Upper lobe of right lung (tissue), 1 donor: ENCODE measurements around the gene SYT17. TPM values are rescaled to one million over a fixed set of nuclear protein-coding genes. Genes with fewer than 3 reads are reported as not detected.

Experiments
- ATAC-seq: fragments of 200-7000 bp; cut with Tn5 transposase; one replicate; pipeline ENCODE4 v1.9.1; 2020; ENCODE audit warnings: mild to moderate bottlenecking, moderate library complexity
- DNase-seq: peaks from one replicate; pipeline ENCODE4 v3.0.0-alpha.2; 2020
- H3K27ac ChIP-seq: fragments of 200-600 bp; one replicate; pipeline ENCODE4 v1.8.0; 2022
- H3K27me3 ChIP-seq: fragments of 200-600 bp; one replicate; pipeline ENCODE4 v1.8.0; 2022; ENCODE audit warnings: mild to moderate bottlenecking
- H3K36me3 ChIP-seq: fragments of 200-600 bp; one replicate; pipeline ENCODE4 v1.8.0; 2022
- H3K4me1 ChIP-seq: fragments of 200-600 bp; one replicate; pipeline ENCODE4 v1.8.0; 2022
- H3K4me3 ChIP-seq: fragments of 200-600 bp; one replicate; pipeline ENCODE4 v1.8.0; 2022; ENCODE audit warnings: mild to moderate bottlenecking
- H3K9me3 ChIP-seq: fragments of 200-600 bp; one replicate; pipeline ENCODE4 v1.8.0; 2022
- intact Hi-C: fragments of 100-400 bp; cut with DNase I; formaldehyde crosslinking; loops from one replicate; pipeline ENCODE4 v1.11.0; 2022
- total RNA-seq: library from RNA; stranded (reverse); fragmentation: NEBNext Ultra II Directional; extraction: Animal tissue kit (Norgen Biotek cat#: 25700); gene quantifications from one replicate; pipeline ENCODE4 v1.2.1, GENCODE V29; 2021
- TF ChIP-seq, protein P1 (sequence below): fragments of 200-600 bp; IDR thresholded peaks from one replicate; pipeline ENCODE4 v1.8.0; 2022; ENCODE audit warnings: antibody characterized with exemption
- donor health status: DM: no; HTN: yes; CAD: no; lungs with severe emphysema.

The SYT17 gene
- total RNA-seq, 1 donor from 2014 or later = 13.7 TPM

DNA sequence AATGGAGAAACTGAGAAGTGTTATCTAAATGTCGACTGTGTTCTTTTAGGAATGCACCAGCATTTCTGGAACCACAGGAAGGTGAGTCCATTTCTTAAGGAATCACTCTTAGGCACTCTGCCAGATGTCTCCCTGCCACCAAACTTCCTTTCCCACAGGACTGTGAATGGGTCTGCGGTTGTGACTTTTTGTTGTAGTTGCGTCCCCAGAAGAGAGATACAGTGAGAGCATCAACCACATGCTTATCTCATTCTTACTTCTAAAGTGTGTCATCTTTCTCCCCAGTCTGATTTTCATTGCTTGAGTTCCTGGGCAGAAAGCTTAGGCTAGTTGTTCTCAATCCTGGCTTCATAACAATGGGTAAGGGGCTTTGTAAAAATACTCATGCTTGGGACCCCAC, 40.8 kb upstream of the SYT17 start:
- Histone ChIP-seq H3K4me3 (no peak overlapping the region), H3K27me3 (no peaks in the 10 kb centered on the region), H3K4me1 (peaks cover 35% of the 10 kb centered on the region), H3K36me3 (no peaks in the 10 kb centered on the region), H3K27ac (no peak overlapping the region), H3K9me3 (no peaks in the 10 kb centered on the region)
- DNase-seq = no peak
- no peak for ATAC-seq
- TF ChIP-seq, protein P1, sequence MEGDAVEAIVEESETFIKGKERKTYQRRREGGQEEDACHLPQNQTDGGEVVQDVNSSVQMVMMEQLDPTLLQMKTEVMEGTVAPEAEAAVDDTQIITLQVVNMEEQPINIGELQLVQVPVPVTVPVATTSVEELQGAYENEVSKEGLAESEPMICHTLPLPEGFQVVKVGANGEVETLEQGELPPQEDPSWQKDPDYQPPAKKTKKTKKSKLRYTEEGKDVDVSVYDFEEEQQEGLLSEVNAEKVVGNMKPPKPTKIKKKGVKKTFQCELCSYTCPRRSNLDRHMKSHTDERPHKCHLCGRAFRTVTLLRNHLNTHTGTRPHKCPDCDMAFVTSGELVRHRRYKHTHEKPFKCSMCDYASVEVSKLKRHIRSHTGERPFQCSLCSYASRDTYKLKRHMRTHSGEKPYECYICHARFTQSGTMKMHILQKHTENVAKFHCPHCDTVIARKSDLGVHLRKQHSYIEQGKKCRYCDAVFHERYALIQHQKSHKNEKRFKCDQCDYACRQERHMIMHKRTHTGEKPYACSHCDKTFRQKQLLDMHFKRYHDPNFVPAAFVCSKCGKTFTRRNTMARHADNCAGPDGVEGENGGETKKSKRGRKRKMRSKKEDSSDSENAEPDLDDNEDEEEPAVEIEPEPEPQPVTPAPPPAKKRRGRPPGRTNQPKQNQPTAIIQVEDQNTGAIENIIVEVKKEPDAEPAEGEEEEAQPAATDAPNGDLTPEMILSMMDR = no peak
- intact Hi-C loops = no loop called here

DNA sequence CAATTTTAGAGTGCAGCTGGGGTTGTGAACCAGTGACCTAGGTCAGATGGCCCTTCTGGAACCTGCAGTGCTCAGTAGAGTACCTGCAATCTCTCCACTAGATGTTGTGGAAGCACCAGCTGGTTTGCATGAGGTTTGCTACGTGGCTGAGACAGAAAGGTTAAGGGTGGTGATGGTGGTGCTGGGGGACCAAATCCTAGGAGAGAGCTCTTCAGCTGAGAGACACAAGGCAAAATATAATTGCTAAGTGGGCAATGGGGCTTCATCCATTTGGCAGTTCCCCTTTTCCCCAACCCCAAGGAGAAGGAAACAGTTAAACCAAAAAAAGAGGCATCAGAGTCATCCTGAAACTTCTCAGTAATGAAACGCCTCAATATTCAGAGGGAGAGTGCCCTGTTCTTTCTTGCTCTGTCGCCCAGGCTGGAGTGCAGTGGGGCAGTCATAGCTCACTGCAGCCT, 40.3 kb upstream of the SYT17 start:
- intact Hi-C loops = no loop called here
- Histone ChIP-seq H3K27me3 (no peaks in the 10 kb centered on the region), H3K36me3 (no peaks in the 10 kb centered on the region), H3K4me1 (peaks cover 36% of the 10 kb centered on the region), H3K4me3 (no peak overlapping the region), H3K27ac (no peak overlapping the region), H3K9me3 (no peaks in the 10 kb centered on the region)
- DNase-seq (no peak), ATAC-seq (no peak)
- TF ChIP-seq, protein P1 = no peak

DNA sequence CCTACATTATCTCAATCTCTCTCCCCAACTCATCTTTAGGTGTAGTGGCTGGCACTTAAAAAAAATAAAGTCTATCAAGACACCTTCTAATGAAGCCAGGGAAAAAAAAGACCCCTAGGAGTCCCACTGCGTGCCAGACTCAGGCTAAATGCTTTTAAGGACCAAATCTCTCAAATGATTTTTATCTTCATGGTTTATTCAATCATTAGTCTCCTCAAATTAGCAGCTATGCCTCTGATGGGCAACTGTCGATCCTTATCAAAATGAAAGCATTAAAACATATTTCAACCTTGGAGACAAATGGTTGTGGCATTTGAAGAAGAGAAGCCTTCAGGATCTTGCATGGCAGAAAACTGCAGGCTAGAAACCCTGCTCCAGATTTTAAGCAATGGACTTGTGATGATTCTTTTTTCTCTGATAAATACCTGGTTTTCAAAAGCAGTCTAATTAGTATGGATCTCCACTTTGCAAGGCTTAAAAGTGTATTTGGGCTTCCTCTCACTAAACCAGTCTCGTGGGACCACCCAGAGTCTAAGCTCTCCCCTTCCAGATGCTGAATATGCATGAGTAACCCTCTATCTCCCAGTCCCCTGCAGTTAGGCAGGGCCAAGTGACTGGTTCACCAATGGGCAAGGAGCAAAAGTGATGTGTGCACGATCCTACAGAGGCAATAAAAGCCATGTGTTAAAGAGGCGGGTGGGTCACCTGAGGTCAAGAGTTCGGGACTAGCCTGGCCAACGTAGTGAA, 39.4 kb upstream of the SYT17 start:
- DNase-seq (no peak), ATAC-seq (no peak)
- H3K27me3 ChIP-seq = no peaks in the 10 kb centered on the region
- no peaks in the 10 kb centered on the region for H3K9me3 ChIP-seq
- H3K4me1 ChIP-seq = peaks cover 36% of the 10 kb centered on the region
- intact Hi-C loops = no loop called here
- TF ChIP-seq, protein P1 = no peak
- H3K27ac ChIP-seq = no peak overlapping the region
- H3K36me3 ChIP-seq = no peaks in the 10 kb centered on the region
- H3K4me3 ChIP-seq = no peak overlapping the region

DNA sequence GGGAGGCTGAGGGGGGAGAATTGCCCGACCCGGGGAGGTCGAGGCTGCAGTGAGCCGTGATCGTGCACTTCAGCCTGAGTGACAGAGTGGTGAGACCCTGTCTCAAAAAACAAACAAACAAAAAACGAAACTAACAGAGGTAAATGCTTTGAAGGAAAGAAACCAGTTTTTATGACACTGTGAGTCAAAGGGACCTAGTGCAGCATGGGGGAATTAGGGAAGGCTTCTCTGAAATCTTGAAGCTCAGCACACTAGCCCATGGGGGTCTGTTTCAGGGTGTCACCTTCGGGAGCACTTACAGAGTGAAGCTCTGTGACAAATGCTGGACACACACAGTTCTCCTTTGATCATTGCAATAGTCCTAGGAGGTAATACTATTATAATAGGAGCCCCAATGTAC, 37.7 kb upstream of the SYT17 start:
- no peaks in the 10 kb centered on the region for H3K36me3 ChIP-seq
- intact Hi-C loops = no loop called here
- peaks cover 38% of the 10 kb centered on the region for H3K4me1 ChIP-seq
- peak overlapping the region; percentile 81 for H3K27ac ChIP-seq
- H3K9me3 ChIP-seq = no peaks in the 10 kb centered on the region
- no peaks in the 10 kb centered on the region for H3K27me3 ChIP-seq
- H3K4me3 ChIP-seq = peak overlapping the region; percentile 1
- TF ChIP-seq, protein P1 = no peak
- DNase-seq (no peak), ATAC-seq (no peak)

DNA sequence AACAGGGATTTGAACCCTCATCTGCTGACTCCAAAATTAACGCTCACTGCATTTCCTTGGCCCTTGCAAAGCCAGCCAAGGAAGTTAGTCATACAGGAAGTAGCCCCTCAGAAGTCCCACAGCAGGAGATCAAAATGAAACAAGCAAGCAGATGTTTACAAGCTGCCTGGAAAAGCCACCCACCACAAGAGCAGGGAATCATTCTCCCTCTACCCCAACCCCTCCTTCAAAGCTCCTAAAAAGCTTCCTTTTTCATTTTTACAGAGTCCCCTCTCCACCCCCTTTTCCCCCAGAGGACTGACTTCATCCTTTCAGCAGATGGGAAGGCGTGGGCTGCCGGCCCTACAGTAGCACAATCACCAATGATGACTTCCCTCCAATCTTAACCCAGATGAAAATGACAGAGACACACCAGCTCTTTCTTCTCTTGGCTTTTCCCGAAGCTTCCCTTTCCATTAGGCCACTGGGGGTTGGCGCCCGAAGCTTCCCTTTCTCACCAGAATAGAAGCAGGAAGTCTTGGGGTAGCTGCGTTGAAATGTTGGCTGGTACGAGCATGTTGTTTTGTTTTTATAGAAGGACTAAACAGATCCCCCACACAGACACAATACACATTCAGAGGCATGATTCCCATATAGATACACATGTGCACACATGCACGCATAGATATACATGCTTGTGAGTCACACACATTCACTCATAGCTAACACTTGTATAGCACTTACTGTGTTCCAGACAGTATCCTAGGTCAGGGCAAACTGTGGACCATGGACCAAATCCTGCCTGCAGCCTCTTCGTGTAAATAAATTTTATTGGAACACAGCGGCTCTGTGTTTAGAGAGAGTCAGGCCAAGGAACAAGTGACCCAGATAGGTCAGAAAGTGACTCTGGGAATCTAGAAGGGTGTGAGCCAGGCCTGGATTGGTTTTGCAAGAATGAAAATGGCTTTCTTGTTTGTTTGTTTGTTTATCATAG, 36.9 kb upstream of the SYT17 start:
- peak overlapping the region; percentile 1 for H3K4me3 ChIP-seq
- peak overlapping the region; percentile 81 for H3K27ac ChIP-seq
- TF ChIP-seq, protein P1 = no peak
- no peaks in the 10 kb centered on the region for H3K36me3 ChIP-seq
- DNase-seq = peak; percentile 69
- H3K9me3 ChIP-seq = no peaks in the 10 kb centered on the region
- peaks cover 46% of the 10 kb centered on the region for H3K4me1 ChIP-seq
- peak; percentile 71 for ATAC-seq
- no peaks in the 10 kb centered on the region for H3K27me3 ChIP-seq
- intact Hi-C loops = no loop called here
